Measurements from ENCODE around the gene RBMS2.
"Not testable (repeated sequence)": the region's sequence is repeated elsewhere in the genome, so short reads cannot be mapped to it uniquely, and the experiment has no call there.

Gene RBMS2

GRCh38 chr12:56493409-56494105 lies 28.1 kb upstream of the RBMS2 start:
- H3K4me1 Mint-ChIP-seq; DNase-seq (ENCODE audit: low spot score in 2 of 2); ATAC-seq (replicated peaks; ENCODE audit: extremely low read depth, poor library complexity, severe bottlenecking); H3K9me3 Mint-ChIP-seq; H3K27ac Mint-ChIP-seq (ENCODE audit: low read depth); H3K4me3 Mint-ChIP-seq; H3K36me3 Mint-ChIP-seq (ENCODE audit: insufficient read depth): not testable (repeated sequence)
- peaks cover 23% of the 10 kb centered on the region for H3K27me3 Mint-ChIP-seq

- not testable (repeated sequence) for H3K4me1 Mint-ChIP-seq; H3K4me3 Mint-ChIP-seq; H3K27ac Mint-ChIP-seq (ENCODE audit: low read depth); ATAC-seq (replicated peaks; ENCODE audit: extremely low read depth, poor library complexity, severe bottlenecking); H3K9me3 Mint-ChIP-seq; DNase-seq (ENCODE audit: low spot score in 2 of 2); H3K36me3 Mint-ChIP-seq (ENCODE audit: insufficient read depth)
- H3K27me3 Mint-ChIP-seq: peaks cover 23% of the 10 kb centered on the region
These were observed 27.6 kb upstream of the RBMS2 start for GRCh38 chr12:56494106-56494415.

GRCh38 chr12:56494481-56494880 lies 27.1 kb upstream of the RBMS2 start:
- not testable (repeated sequence) for DNase-seq (ENCODE audit: low spot score in 2 of 2); H3K36me3 Mint-ChIP-seq (ENCODE audit: insufficient read depth); H3K27ac Mint-ChIP-seq (ENCODE audit: low read depth); ATAC-seq (replicated peaks; ENCODE audit: extremely low read depth, poor library complexity, severe bottlenecking); H3K4me3 Mint-ChIP-seq; H3K9me3 Mint-ChIP-seq; H3K4me1 Mint-ChIP-seq
- H3K27me3 Mint-ChIP-seq: peaks cover 23% of the 10 kb centered on the region

GRCh38 chr12:56496704-56497103 lies 24.9 kb upstream of the RBMS2 start:
- ATAC-seq (replicated peaks; ENCODE audit: extremely low read depth, poor library complexity, severe bottlenecking); H3K9me3 Mint-ChIP-seq; H3K36me3 Mint-ChIP-seq (ENCODE audit: insufficient read depth); H3K4me1 Mint-ChIP-seq; H3K4me3 Mint-ChIP-seq; H3K27me3 Mint-ChIP-seq: not testable (repeated sequence)
- peak; percentile 26 to 37 for DNase-seq (ENCODE audit: low spot score in 2 of 2)
- peak overlapping the region; percentile 38 for H3K27ac Mint-ChIP-seq (ENCODE audit: low read depth)

- not testable (repeated sequence) for H3K36me3 Mint-ChIP-seq (ENCODE audit: insufficient read depth); DNase-seq (ENCODE audit: low spot score in 2 of 2); H3K4me3 Mint-ChIP-seq; H3K27ac Mint-ChIP-seq (ENCODE audit: low read depth); ATAC-seq (replicated peaks; ENCODE audit: extremely low read depth, poor library complexity, severe bottlenecking); H3K4me1 Mint-ChIP-seq; H3K27me3 Mint-ChIP-seq; H3K9me3 Mint-ChIP-seq
These were observed 23.3 kb upstream of the RBMS2 start for GRCh38 chr12:56498126-56498902.

- H3K27ac Mint-ChIP-seq (ENCODE audit: low read depth); H3K9me3 Mint-ChIP-seq; H3K27me3 Mint-ChIP-seq; H3K36me3 Mint-ChIP-seq (ENCODE audit: insufficient read depth); H3K4me1 Mint-ChIP-seq; ATAC-seq (replicated peaks; ENCODE audit: extremely low read depth, poor library complexity, severe bottlenecking); H3K4me3 Mint-ChIP-seq; DNase-seq (ENCODE audit: low spot score in 2 of 2): not testable (repeated sequence)
These were observed 22.2 kb upstream of the RBMS2 start for GRCh38 chr12:56499452-56499851.

- not testable (repeated sequence) for H3K36me3 Mint-ChIP-seq (ENCODE audit: insufficient read depth); H3K4me3 Mint-ChIP-seq; H3K27me3 Mint-ChIP-seq; H3K27ac Mint-ChIP-seq (ENCODE audit: low read depth); ATAC-seq (replicated peaks; ENCODE audit: extremely low read depth, poor library complexity, severe bottlenecking); DNase-seq (ENCODE audit: low spot score in 2 of 2); H3K9me3 Mint-ChIP-seq; H3K4me1 Mint-ChIP-seq
These were observed 21.7 kb upstream of the RBMS2 start for GRCh38 chr12:56499879-56500278.

GRCh38 chr12:56510786-56511185 lies 10.8 kb upstream of the RBMS2 start:
- ATAC-seq (replicated peaks; ENCODE audit: extremely low read depth, poor library complexity, severe bottlenecking) (no peak), DNase-seq (ENCODE audit: low spot score in 2 of 2) (no peak)
- Mint-ChIP-seq H3K36me3 (ENCODE audit: insufficient read depth) (no peaks in the 10 kb centered on the region), H3K27ac (ENCODE audit: low read depth) (no peak overlapping the region), H3K4me1 (peaks cover 6% of the 10 kb centered on the region), H3K4me3 (no peak overlapping the region), H3K9me3 (no peaks in the 10 kb centered on the region), H3K27me3 (peaks cover 21% of the 10 kb centered on the region)

- H3K36me3 Mint-ChIP-seq (ENCODE audit: insufficient read depth); ATAC-seq (replicated peaks; ENCODE audit: extremely low read depth, poor library complexity, severe bottlenecking): not testable (repeated sequence)
These were observed 7.7 kb upstream of the RBMS2 start for GRCh38 chr12:56514014-56514318.

GRCh38 chr12:56517854-56518253 lies 3.8 kb upstream of the RBMS2 start:
- Mint-ChIP-seq H3K9me3 (no peaks in the 10 kb centered on the region), H3K36me3 (ENCODE audit: insufficient read depth) (peaks cover 8% of the 10 kb centered on the region), H3K4me3 (no peak overlapping the region), H3K27ac (ENCODE audit: low read depth) (no peak overlapping the region), H3K4me1 (peaks cover 22% of the 10 kb centered on the region), H3K27me3 (peaks cover under 1% of the 10 kb centered on the region)
- no peak for DNase-seq (ENCODE audit: low spot score in 2 of 2)
- ATAC-seq (replicated peaks; ENCODE audit: extremely low read depth, poor library complexity, severe bottlenecking): no peak

More at GRCh38 chr12:56514014-56514318, 7.7 kb upstream of the RBMS2 start:
- H3K27ac Mint-ChIP-seq (ENCODE audit: low read depth); H3K4me3 Mint-ChIP-seq; DNase-seq (ENCODE audit: low spot score in 2 of 2); H3K9me3 Mint-ChIP-seq; H3K4me1 Mint-ChIP-seq: not testable (repeated sequence)
- H3K27me3 Mint-ChIP-seq: peaks cover 21% of the 10 kb centered on the region

GRCh38 chr12:56518570-56518969 lies 3.0 kb upstream of the RBMS2 start:
- ATAC-seq (replicated peaks; ENCODE audit: extremely low read depth, poor library complexity, severe bottlenecking): no peak
- no peak overlapping the region for H3K4me3 Mint-ChIP-seq
- no peak overlapping the region for H3K27ac Mint-ChIP-seq (ENCODE audit: low read depth)
- DNase-seq (ENCODE audit: low spot score in 2 of 2): no peak
- H3K4me1 Mint-ChIP-seq: peaks cover 21% of the 10 kb centered on the region
- no peaks in the 10 kb centered on the region for H3K27me3 Mint-ChIP-seq
- peaks cover 8% of the 10 kb centered on the region for H3K36me3 Mint-ChIP-seq (ENCODE audit: insufficient read depth)
- no peaks in the 10 kb centered on the region for H3K9me3 Mint-ChIP-seq

GRCh38 chr12:56520048-56520447 lies 1.6 kb upstream of the RBMS2 start:
- no peak for DNase-seq (ENCODE audit: low spot score in 2 of 2)
- Mint-ChIP-seq H3K4me1 (peaks cover 17% of the 10 kb centered on the region), H3K9me3 (no peaks in the 10 kb centered on the region), H3K27me3 (no peaks in the 10 kb centered on the region), H3K36me3 (ENCODE audit: insufficient read depth) (peaks cover 8% of the 10 kb centered on the region), H3K4me3 (no peak overlapping the region), H3K27ac (ENCODE audit: low read depth) (no peak overlapping the region)
- ATAC-seq (replicated peaks; ENCODE audit: extremely low read depth, poor library complexity, severe bottlenecking): no peak

GRCh38 chr12:56520506-56520905 lies 1.1 kb upstream of the RBMS2 start:
- Mint-ChIP-seq H3K4me3 (no peak overlapping the region), H3K4me1 (peaks cover 17% of the 10 kb centered on the region), H3K36me3 (ENCODE audit: insufficient read depth) (peaks cover 8% of the 10 kb centered on the region), H3K9me3 (no peaks in the 10 kb centered on the region), H3K27me3 (no peaks in the 10 kb centered on the region), H3K27ac (ENCODE audit: low read depth) (no peak overlapping the region)
- ATAC-seq (replicated peaks; ENCODE audit: extremely low read depth, poor library complexity, severe bottlenecking) (no peak), DNase-seq (ENCODE audit: low spot score in 2 of 2) (no peak)
